K562 (cell line): ENCODE measurements around the gene KCTD19. TPM values are rescaled to one million over a fixed set of nuclear protein-coding genes. Genes with fewer than 3 reads are reported as not detected.
A peak's percentile ranks its signal among the peaks of the same experiment; 100 is the strongest.

Experiments used
- CBFA2T3 ChIP-seq: fragments of 450-650 bp; IDR thresholded peaks from 2 replicates; pipeline ENCODE4 v1.6.1; 2017
- DNMT1 ChIP-seq: fragments of 450-650 bp; IDR thresholded peaks from 2 replicates; pipeline ENCODE4 v1.6.1; 2016; ENCODE audit warnings: antibody characterized with exemption, mild to moderate bottlenecking
- EZH2 ChIP-seq: IDR thresholded peaks from 2 replicates; pipeline ENCODE4 v1.6.1; 2012; ENCODE audit warnings: low read depth, mild to moderate bottlenecking, inconsistent platforms, low read length, borderline replicate concordance
- FOXA3 ChIP-seq, 2 experiments: fragments of 450-650 bp in 1 of 2; sonication (generic) in 1 of 2; formaldehyde crosslinking; IDR thresholded peaks in 1 of 2; conservative IDR thresholded peaks in 1 of 2; 2 replicates each; pipeline versions ENCODE4 v1.4.0 to v1.8.0; 2020 to 2022; ENCODE audit warnings: mild to moderate bottlenecking in 2 of 2, missing genetic modification reagents in 1 of 2
- FOXK2 ChIP-seq, 2 experiments: fragments of 450-650 bp; IDR thresholded peaks in 1 of 2; conservative IDR thresholded peaks in 1 of 2; 2 replicates each; pipeline ENCODE4 v1.6.1; 2016; ENCODE audit warnings: low read depth in 2 of 2, mild to moderate bottlenecking in 1 of 2
- FOXM1 ChIP-seq, 2 experiments: fragments of 450-650 bp in 1 of 2; sonication (generic) in 1 of 2; formaldehyde crosslinking in 1 of 2; IDR thresholded peaks; 2 replicates each; pipeline versions ENCODE4 v1.6.1 to v1.9.0; 2017 to 2022; ENCODE audit warnings: low read depth in 2 of 2, mild to moderate bottlenecking in 2 of 2, missing genetic modification reagents in 1 of 2, moderate library complexity in 1 of 2
- GTF2E2 ChIP-seq: fragments of 200-800 bp; sonication (Bioruptor generic); IDR thresholded peaks from 2 replicates; pipeline ENCODE4 v1.6.1; 2016; ENCODE audit warnings: missing genetic modification characterization, missing compliant biosample characterization
- HNRNPK ChIP-seq: fragments of 200-400 bp; formaldehyde crosslinking; IDR thresholded peaks from one replicate; pipeline ENCODE4 v1.6.1; 2018; ENCODE audit warnings: mild to moderate bottlenecking, low read depth, low read length; ENCODE audit not compliant: poor library complexity, severe bottlenecking
- HNRNPUL1 ChIP-seq: fragments of 200-400 bp; formaldehyde crosslinking; IDR thresholded peaks from 2 replicates; pipeline ENCODE4 v1.6.1; 2017; ENCODE audit warnings: low read length
- KDM2B ChIP-seq: fragments of 250-450 bp; sonication (Bioruptor Pico); IDR thresholded peaks from 2 replicates; pipeline ENCODE4 v1.8.0; 2021; ENCODE audit warnings: mild to moderate bottlenecking, moderate library complexity
- KHSRP ChIP-seq: fragments of 450-650 bp; IDR thresholded peaks from 2 replicates; pipeline ENCODE4 v1.6.1; 2017
- L3MBTL2 ChIP-seq: fragments of 450-650 bp; IDR thresholded peaks from 2 replicates; pipeline ENCODE4 v1.6.1; 2016; ENCODE audit warnings: mild to moderate bottlenecking, moderate library complexity
- MAFF ChIP-seq: IDR thresholded peaks from 2 replicates; pipeline ENCODE4 v1.6.1; 2012; ENCODE audit warnings: low read length, improper control_type of control experiment
- MTA1 ChIP-seq: fragments of 450-650 bp; IDR thresholded peaks from 2 replicates; pipeline ENCODE4 v1.6.1; 2017; ENCODE audit warnings: borderline replicate concordance
- MYC ChIP-seq, 2 experiments: fragments of 250-450 bp in 1 of 2; sonication (Bioruptor Pico) in 1 of 2; IDR thresholded peaks; 2 replicates each; pipeline versions ENCODE4 v1.5.1 to v1.6.1; 2012 to 2021; ENCODE audit warnings: low read depth in 2 of 2, borderline replicate concordance in 1 of 2, improper control_type of control experiment in 1 of 2, low read length in 1 of 2, mild to moderate bottlenecking in 1 of 2, moderate library complexity in 1 of 2
- NUFIP1 ChIP-seq: fragments of 450-650 bp; IDR thresholded peaks from 2 replicates; pipeline ENCODE4 v1.6.1; 2018; ENCODE audit not compliant: partially characterized antibody
- SMARCE1 ChIP-seq: fragments of 450-650 bp; IDR thresholded peaks from 2 replicates; pipeline ENCODE4 v1.7.1; 2016; ENCODE audit warnings: mild to moderate bottlenecking
- TARDBP ChIP-seq: fragments of 450-650 bp; IDR thresholded peaks from 2 replicates; pipeline ENCODE4 v1.6.1; 2016
- ZBTB26 ChIP-seq: fragments of 450-650 bp; formaldehyde crosslinking; IDR thresholded peaks from 2 replicates; pipeline ENCODE4 v1.4.0; 2022; ENCODE audit warnings: missing genetic modification characterization
- ZFP91 ChIP-seq: sonication (generic); formaldehyde crosslinking; IDR thresholded peaks from 2 replicates; pipeline ENCODE4 v1.8.0; 2022; ENCODE audit warnings: mild to moderate bottlenecking, missing genetic modification reagents
- ZNF232 ChIP-seq: sonication (generic); formaldehyde crosslinking; IDR thresholded peaks from 2 replicates; pipeline ENCODE4 v1.8.0; 2022; ENCODE audit warnings: mild to moderate bottlenecking, missing genetic modification reagents
- ZNF561 ChIP-seq: fragments of 450-650 bp; formaldehyde crosslinking; conservative IDR thresholded peaks from 2 replicates; pipeline ENCODE4 v1.4.0; 2020; ENCODE audit warnings: mild to moderate bottlenecking, moderate library complexity
- polyA plus RNA-seq, 8 experiments: library from polyadenylated mRNA; depleted of rRNA in 4 of 8; stranded (reverse) in 5 of 8; unstranded in 3 of 8; fragments of >200 nt; fragmentation: Nextera tagmentation in 2 of 8; fragmentation: Illumina TruSeq in 1 of 8; extraction: Ambion mirVana in 2 of 8; extraction: Trizol in 1 of 8; gene quantifications; 2 replicates each; pipeline versions ENCODE4 v1.2.1 to v1.2.3, GENCODE V29; 2011 to 2014; ENCODE audit warnings: inconsistent platforms in 1 of 8, missing spikeins in 1 of 8
- total RNA-seq, 7 experiments: library from RNA; depleted of rRNA in 6 of 7; stranded (reverse); fragments of >200 nt in 6 of 7; fragmentation: Illumina TruSeq in 2 of 7; extraction: Trizol in 2 of 7; gene quantifications; 2 replicates each; pipeline versions ENCODE4 v1.2.1 to v1.2.3, GENCODE V29; 2011 to 2021; ENCODE audit warnings: low replicate concordance in 1 of 7
- TF ChIP-seq, protein P1 (sequence below), 2 experiments: fragments of 250-450 bp in 1 of 2; fragments of 450-650 bp in 1 of 2; sonication (Bioruptor Pico) in 1 of 2; IDR thresholded peaks; 2 replicates each; pipeline versions ENCODE4 v1.6.1 to v1.8.0; 2016 to 2021; ENCODE audit warnings: mild to moderate bottlenecking in 2 of 2, moderate library complexity in 2 of 2, missing compliant biosample characterization in 1 of 2, missing genetic modification characterization in 1 of 2

Gene KCTD19
- total and polyA plus RNA-seq, 9 of the 15 experiments (the other 6 are each of a cell fraction or from before 2014, with no cell fraction given): 0.03 to 0.91 (median 0.22) TPM; not detected in 2

GRCh38 chr16:67247192-67248072 is 79.1 kb downstream of the KCTD19 start, which contains the start of gene FHOD1 (continued):
- TF ChIP-seq HNRNPUL1 (no peak), ZBTB26 (no peak), GTF2E2 (tag) (no peak), EZH2 (no peak), ZFP91 (no peak), DNMT1 (no peak), HNRNPK (no peak), NUFIP1 (no peak), TARDBP (peak; percentile 50; the same call in 1 of the 2 replicates), L3MBTL2 (peak; percentile 96), ZNF561 (CRISPR knock-in tag) (no peak), CBFA2T3 (no peak), FOXK2 (conservative IDR thresholded peaks at IDR 0.05 in 1 of 2, IDR thresholded peaks at IDR 0.05 in 1 of 2; ENCODE audit: low read depth in 2 of 2) (no peak; a peak in 1 of 4 replicates), MTA1 (no peak), MAFF (no peak), MYC (IDR thresholded peaks at IDR 0.05; ENCODE audit: low read depth, low read length) (0 out of 2 replicates have a peak, but pooled peaks have one; percentile 45), MYC (CRISPR knock-in tag; IDR thresholded peaks at IDR 0.05; ENCODE audit: borderline replicate concordance, low read depth) (0 out of 2 replicates have a peak, but pooled peaks have one; percentile 21), KHSRP (no peak), KDM2B (CRISPR knock-in tag) (peak; percentile 78; the same call in 1 of the 2 replicates), FOXM1 (IDR thresholded peaks at IDR 0.05; ENCODE audit: low read depth) (no peak), FOXM1 (CRISPR knock-in tag; IDR thresholded peaks at IDR 0.05; ENCODE audit: low read depth) (no peak), FOXA3 (CRISPR knock-in tag; conservative IDR thresholded peaks at IDR 0.05 in 1 of 2, IDR thresholded peaks at IDR 0.05 in 1 of 2) (no peak), ZNF232 (no peak), SMARCE1 (no peak)
- TF ChIP-seq, protein P1, sequence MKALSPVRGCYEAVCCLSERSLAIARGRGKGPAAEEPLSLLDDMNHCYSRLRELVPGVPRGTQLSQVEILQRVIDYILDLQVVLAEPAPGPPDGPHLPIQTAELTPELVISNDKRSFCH (CRISPR knock-in tag; IDR thresholded peaks at IDR 0.05): no peak
- TF ChIP-seq, protein P1 (tag; IDR thresholded peaks at IDR 0.05): no peak
